GM12801 (cell line): ENCODE results near the gene CFAP53.

Source experiments
- TF ChIP-seq, protein P1 (sequence below): IDR thresholded peaks from one replicate; pipeline ENCODE4 v1.5.1; 2011; ENCODE audit warnings: control low read depth; ENCODE audit not compliant: insufficient read length; ENCODE audit errors: extremely low read depth

CFAP53 gene

GRCh38 chr18:50247561-50247960, 18.7 kb downstream of the CFAP53 start:
- TF ChIP-seq, protein P1, sequence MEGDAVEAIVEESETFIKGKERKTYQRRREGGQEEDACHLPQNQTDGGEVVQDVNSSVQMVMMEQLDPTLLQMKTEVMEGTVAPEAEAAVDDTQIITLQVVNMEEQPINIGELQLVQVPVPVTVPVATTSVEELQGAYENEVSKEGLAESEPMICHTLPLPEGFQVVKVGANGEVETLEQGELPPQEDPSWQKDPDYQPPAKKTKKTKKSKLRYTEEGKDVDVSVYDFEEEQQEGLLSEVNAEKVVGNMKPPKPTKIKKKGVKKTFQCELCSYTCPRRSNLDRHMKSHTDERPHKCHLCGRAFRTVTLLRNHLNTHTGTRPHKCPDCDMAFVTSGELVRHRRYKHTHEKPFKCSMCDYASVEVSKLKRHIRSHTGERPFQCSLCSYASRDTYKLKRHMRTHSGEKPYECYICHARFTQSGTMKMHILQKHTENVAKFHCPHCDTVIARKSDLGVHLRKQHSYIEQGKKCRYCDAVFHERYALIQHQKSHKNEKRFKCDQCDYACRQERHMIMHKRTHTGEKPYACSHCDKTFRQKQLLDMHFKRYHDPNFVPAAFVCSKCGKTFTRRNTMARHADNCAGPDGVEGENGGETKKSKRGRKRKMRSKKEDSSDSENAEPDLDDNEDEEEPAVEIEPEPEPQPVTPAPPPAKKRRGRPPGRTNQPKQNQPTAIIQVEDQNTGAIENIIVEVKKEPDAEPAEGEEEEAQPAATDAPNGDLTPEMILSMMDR, result no peak

GRCh38 chr18:50240080-50240563, 26.2 kb downstream of the CFAP53 start:
- TF ChIP-seq, protein P1, result no peak

DNA sequence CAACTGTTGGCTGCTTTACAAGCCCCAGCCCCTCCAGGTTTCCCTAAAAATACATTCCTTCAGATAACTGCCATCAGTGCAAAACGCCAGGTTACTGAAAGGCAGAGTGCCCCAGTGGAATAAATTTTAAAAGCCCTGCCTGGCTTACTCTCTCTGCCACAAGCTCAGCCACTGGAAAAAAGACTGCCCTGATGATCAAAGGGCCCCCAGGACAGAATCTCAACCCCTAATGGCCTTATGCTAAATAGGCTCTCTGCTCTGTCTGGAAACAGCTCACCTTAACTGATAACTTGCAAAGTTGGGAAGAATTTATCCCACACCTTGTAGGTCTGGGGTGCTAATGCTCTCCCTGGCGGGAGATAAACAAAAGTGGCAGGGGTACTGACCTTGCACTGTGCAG, 33.9 kb downstream of the CFAP53 start:
- TF ChIP-seq, protein P1, result no peak

- TF ChIP-seq, protein P1, result no peak
These were observed 34.7 kb downstream of the CFAP53 start for GRCh38 chr18:50231621-50232020.

- TF ChIP-seq, protein P1, result no peak
These were observed 47.7 kb downstream of the CFAP53 start for GRCh38 chr18:50218432-50219197.

DNA sequence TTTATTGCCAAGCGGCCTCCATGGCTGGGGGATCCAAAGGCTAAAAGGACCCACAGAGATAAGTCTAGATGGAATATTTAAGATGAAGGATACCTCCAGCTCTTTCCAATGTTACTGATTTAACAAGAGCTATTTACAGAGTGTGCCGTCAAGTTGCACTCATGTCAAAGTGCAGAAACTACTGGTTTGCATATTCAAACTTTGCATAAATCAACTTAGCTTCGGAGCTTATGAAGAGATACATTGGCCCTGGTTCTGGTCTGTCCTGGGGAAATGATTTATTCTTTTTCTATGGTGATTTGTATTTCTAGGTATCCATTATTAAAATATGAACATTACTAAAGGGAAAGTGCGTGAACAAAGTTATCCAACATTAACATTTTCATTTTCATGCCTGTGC, 57.0 kb downstream of the CFAP53 start:
- TF ChIP-seq, protein P1, result no peak

GRCh38 chr18:50207722-50208121, 58.6 kb downstream of the CFAP53 start:
- TF ChIP-seq, protein P1, result no peak
